ENCODE data around the gene KLF7.

DNA sequence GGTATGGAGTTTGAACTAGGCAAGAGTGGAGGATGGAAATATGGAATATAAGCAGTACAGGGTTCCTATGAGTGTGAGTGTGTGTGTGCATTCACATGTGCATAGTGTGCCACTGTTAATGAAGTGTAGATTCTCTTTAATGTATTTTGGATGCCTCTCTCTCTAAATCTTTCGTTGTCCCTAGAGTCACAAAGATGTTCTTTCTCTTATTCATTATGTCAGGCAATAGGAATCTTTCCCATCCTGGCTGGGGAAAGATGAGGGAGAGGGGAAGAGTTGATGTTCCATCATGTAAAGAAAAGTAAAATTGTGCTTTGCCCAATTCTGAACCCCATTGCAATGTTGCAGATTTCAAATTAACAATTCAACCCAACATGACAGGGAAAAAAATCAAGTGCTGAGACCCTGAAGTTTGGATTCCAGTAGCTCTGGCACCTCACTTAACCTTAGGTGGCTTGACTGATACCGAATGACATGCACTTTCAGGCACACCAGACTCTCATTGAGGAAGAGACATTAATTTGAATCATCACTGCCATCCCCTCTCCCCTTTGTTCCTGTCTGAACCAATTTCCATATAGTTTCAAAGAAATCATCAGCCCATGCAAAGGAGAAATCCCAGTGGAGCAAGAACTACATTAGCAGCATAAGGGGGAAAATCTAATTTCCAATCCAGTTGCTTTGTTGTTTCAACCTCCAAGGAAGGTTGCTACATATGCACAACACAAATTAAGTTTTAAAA is 28.0 kb downstream of the KLF7 start:
- TF ChIP-seq, protein P1, sequence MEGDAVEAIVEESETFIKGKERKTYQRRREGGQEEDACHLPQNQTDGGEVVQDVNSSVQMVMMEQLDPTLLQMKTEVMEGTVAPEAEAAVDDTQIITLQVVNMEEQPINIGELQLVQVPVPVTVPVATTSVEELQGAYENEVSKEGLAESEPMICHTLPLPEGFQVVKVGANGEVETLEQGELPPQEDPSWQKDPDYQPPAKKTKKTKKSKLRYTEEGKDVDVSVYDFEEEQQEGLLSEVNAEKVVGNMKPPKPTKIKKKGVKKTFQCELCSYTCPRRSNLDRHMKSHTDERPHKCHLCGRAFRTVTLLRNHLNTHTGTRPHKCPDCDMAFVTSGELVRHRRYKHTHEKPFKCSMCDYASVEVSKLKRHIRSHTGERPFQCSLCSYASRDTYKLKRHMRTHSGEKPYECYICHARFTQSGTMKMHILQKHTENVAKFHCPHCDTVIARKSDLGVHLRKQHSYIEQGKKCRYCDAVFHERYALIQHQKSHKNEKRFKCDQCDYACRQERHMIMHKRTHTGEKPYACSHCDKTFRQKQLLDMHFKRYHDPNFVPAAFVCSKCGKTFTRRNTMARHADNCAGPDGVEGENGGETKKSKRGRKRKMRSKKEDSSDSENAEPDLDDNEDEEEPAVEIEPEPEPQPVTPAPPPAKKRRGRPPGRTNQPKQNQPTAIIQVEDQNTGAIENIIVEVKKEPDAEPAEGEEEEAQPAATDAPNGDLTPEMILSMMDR (IDR thresholded peaks at IDR 0.05; ENCODE audit: poor library complexity), result no peak
- TF ChIP-seq EZH2phosphoT487 (IDR thresholded peaks at IDR 0.05; ENCODE audit: low read depth, severe bottlenecking, unreplicated experiment) (no peak), EZH2 (IDR thresholded peaks at IDR 0.05; ENCODE audit: borderline replicate concordance) (no peak)
